Colonic mucosa (tissue), 4 donors: Measurements from ENCODE around the gene CACNA2D4. TPM values are rescaled to one million over a fixed set of nuclear protein-coding genes. Genes with fewer than 3 reads are reported as not detected.

Experiments
- DNase-seq: peaks from one replicate; pipeline ENCODE4 v3.0.0-alpha.2; 2020
- H3K27ac ChIP-seq: fragments of 200-600 bp; one replicate; pipeline ENCODE4 v1.8.0; 2021
- H3K27me3 ChIP-seq: fragments of 200-600 bp; one replicate; pipeline ENCODE4 v1.8.0; 2021
- H3K36me3 ChIP-seq: fragments of 200-600 bp; one replicate; pipeline ENCODE4 v1.8.0; 2021
- H3K4me1 ChIP-seq: fragments of 200-600 bp; one replicate; pipeline ENCODE4 v1.8.0; 2021; ENCODE audit warnings: mild to moderate bottlenecking
- H3K4me3 ChIP-seq: fragments of 200-600 bp; one replicate; pipeline ENCODE4 v1.8.0; 2021
- H3K9ac ChIP-seq, 2 donors: one replicate each; pipeline ENCODE4 v1.7.0; 2013; ENCODE audit warnings: control low read depth in 2 of 2, low read depth in 2 of 2, low read length in 2 of 2
- H3K9me3 ChIP-seq: fragments of 200-600 bp; one replicate; pipeline ENCODE4 v1.8.0; 2021
- intact Hi-C: fragments of 100-400 bp; cut with DNase I; formaldehyde crosslinking; loops from one replicate; pipeline ENCODE4 v1.14.1; 2022
- total RNA-seq, 2 donors: library from RNA; stranded (reverse); fragmentation: NEBNext Ultra II Directional in 1 of 2; extraction: Animal tissue kit (Norgen Biotek cat#: 25700) in 1 of 2; gene quantifications; one replicate each; pipeline ENCODE4 v1.2.1, GENCODE V29; 2021
- TF ChIP-seq, protein P1 (sequence below): fragments of 200-600 bp; IDR thresholded peaks from one replicate; pipeline ENCODE4 v1.8.0; 2022; ENCODE audit warnings: antibody characterized with exemption, mild to moderate bottlenecking
- donor health status: healthy.
- donor health status: DM: no; HTN: no; CAD: no.
- donor health status: DM: no; HTN: no; CAD: no.

Gene CACNA2D4
- total RNA-seq, 2 donors from 2014 or later = 3.3 to 3.7 TPM

DNA sequence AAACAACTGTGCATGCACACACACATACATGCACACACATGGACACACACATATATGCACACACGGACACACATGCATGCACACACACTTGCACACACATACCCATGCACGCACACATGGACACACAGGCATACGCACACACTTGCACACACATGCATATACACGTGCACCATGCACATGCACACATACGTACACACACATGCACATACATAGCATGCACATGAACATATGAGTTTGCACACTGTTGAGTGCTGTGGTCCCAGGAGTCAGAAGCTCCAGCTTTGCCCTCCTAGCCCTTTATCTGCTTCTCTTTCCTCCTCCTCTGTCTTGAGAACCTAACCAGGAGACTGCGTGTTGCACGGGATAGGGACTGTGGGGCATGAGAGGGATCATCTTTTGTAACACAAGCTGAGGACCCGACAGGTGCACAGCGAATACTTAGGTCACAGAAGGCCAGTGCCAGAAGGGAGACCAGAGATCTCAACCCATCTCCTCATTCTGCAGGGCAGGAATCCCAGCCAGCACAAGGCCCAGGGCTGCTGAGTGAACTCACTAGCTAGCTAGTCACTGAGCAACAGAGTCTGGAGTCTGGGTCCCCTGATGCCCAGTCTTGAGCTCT, 101.6 kb downstream of the CACNA2D4 start:
- intact Hi-C loops = no loop called here
- Histone ChIP-seq H3K4me1 (no peaks in the 10 kb centered on the region), H3K27me3 (peaks cover 19% of the 10 kb centered on the region), H3K9ac (no peak overlapping the region), H3K27ac (no peak overlapping the region), H3K36me3 (no peaks in the 10 kb centered on the region), H3K4me3 (no peak overlapping the region), H3K9me3 (no peaks in the 10 kb centered on the region)
- no peak for DNase-seq
- TF ChIP-seq, protein P1, sequence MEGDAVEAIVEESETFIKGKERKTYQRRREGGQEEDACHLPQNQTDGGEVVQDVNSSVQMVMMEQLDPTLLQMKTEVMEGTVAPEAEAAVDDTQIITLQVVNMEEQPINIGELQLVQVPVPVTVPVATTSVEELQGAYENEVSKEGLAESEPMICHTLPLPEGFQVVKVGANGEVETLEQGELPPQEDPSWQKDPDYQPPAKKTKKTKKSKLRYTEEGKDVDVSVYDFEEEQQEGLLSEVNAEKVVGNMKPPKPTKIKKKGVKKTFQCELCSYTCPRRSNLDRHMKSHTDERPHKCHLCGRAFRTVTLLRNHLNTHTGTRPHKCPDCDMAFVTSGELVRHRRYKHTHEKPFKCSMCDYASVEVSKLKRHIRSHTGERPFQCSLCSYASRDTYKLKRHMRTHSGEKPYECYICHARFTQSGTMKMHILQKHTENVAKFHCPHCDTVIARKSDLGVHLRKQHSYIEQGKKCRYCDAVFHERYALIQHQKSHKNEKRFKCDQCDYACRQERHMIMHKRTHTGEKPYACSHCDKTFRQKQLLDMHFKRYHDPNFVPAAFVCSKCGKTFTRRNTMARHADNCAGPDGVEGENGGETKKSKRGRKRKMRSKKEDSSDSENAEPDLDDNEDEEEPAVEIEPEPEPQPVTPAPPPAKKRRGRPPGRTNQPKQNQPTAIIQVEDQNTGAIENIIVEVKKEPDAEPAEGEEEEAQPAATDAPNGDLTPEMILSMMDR = no peak

DNA sequence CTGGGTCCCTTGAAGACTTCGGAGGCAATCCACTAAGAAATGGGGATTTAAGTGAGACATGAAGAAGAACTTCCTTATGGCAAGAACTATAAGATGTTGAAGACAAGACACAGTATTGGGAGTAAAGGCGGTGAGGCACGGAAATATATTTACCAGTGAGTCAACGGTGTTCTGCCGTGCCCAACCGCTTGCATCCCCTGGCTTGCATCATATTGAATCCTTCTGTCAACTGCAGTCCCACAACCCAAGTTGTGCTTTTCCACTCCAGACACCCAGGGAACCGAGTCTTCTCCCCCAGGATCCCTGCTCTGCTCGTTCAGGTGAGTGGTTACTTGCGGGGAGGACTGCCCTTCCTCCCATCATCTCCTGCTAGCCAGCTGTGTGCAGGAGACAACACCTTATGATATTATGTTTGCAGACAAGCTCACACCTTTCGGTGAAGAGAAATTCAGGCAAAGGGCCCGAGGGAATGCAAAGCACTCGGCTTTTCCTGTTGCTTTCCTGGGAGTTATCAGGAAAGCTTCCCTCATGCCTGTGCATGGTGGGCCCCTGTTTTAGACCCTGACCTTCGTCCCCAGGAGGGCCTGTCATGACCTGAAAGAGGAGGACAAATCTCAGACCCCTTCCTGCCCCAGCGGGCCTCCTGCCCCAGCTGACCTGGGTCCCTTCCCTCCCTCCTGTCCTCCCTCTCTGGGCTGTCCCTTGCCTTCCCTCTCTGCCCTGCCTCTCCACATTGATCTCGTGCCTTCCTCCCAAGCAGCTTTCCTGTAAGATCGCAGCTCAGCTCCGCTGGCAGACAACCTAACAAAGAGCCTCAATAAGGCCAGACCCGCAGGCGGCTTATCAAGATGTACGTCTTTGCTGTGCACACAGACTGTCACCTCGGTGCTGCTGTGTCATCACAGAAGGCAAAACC, 102.4 kb downstream of the CACNA2D4 start:
- Histone ChIP-seq H3K9me3 (no peaks in the 10 kb centered on the region), H3K27me3 (peaks cover 13% of the 10 kb centered on the region), H3K27ac (no peak overlapping the region), H3K4me1 (no peaks in the 10 kb centered on the region), H3K9ac (no peak overlapping the region), H3K4me3 (no peak overlapping the region), H3K36me3 (no peaks in the 10 kb centered on the region)
- TF ChIP-seq, protein P1 = no peak
- intact Hi-C loops = no loop called here
- no peak for DNase-seq

DNA sequence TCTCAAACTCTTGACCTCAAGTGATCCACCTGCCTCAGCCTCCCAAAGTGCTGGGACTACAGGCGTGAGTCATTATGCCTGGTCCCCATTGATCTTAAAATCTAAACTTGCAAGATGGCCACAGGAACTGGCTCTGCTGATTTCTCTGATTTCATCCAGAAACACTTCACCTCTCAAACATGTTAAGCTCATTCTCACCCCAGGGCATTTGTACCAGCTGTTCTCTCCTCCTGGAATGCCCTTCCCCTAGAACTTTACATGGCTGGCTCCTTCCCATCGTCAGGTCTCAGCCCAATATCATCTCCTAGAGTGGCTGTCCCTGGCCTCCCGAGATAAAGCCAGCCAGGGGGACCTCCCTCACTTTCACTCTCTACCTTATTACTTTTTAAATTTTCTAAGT, 103.3 kb downstream of the CACNA2D4 start:
- TF ChIP-seq, protein P1 = no peak
- Histone ChIP-seq H3K27ac (no peak overlapping the region), H3K36me3 (no peaks in the 10 kb centered on the region), H3K4me3 (no peak overlapping the region), H3K27me3 (peaks cover 7% of the 10 kb centered on the region), H3K4me1 (no peaks in the 10 kb centered on the region), H3K9ac (no peak overlapping the region), H3K9me3 (no peaks in the 10 kb centered on the region)
- DNase-seq = no peak
- intact Hi-C loops = no loop called here

DNA sequence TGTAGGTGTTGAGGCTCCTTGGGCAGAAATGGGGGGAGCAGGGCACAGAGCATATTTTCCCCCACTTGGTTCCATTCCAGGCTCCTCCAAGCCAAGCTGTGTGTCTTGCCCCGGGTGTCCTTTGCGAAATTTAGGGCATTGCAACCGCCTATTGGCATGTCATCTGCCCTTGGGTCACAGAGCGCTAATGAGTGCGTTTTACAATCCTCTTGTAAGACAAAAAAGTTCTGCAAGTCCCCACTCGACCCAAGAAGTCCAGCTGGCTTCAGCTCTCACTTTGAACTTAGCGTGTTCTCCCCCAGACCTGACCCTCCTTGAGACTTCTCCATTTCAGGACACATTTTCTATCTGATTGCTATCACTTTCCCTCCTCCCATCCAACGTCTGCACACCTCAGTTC, 104.2 kb downstream of the CACNA2D4 start:
- Histone ChIP-seq H3K4me3 (no peak overlapping the region), H3K27ac (no peak overlapping the region), H3K4me1 (no peaks in the 10 kb centered on the region), H3K36me3 (no peaks in the 10 kb centered on the region), H3K9ac (no peak overlapping the region), H3K27me3 (no peaks in the 10 kb centered on the region), H3K9me3 (no peaks in the 10 kb centered on the region)
- intact Hi-C loops = no loop called here
- DNase-seq = no peak
- TF ChIP-seq, protein P1 = no peak

DNA sequence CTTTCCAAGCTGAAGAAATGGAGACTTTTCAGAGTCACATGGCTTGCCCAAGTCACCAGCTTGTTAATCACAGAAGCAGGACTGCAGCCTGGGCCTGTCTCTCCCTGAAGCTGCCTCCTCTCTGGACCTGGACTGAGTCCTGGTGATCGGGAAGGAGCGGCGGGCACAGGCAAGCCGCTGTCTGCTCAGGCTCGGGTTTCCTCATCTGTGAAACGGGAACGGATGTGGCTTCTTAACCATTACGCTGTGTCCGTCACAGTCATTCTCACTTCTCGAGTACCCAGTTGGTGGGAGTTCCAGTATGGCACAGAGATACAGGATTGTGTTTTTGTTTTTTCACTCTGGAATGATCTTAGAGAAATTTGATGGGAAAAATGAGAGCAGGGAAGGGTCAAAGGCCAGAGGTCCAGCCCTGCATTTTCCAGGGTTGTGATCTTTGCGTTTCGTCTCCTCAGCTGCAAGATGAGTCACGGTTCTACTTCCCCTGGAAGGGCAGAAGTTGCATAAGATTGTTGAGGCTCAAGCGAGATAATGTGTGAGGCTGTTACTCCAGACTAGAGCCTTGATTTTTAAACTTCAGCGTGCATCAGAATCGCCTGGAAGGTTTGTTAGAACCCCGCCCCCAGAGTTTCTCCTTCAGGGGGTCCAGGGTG, 105.7 kb downstream of the CACNA2D4 start:
- Histone ChIP-seq H3K9me3 (no peaks in the 10 kb centered on the region), H3K36me3 (no peaks in the 10 kb centered on the region), H3K4me3 (no peak overlapping the region), H3K27me3 (no peaks in the 10 kb centered on the region), H3K27ac (peak overlapping the region; percentile 15), H3K9ac (no peak overlapping the region), H3K4me1 (no peaks in the 10 kb centered on the region)
- no peak for DNase-seq
- TF ChIP-seq, protein P1 = no peak
- intact Hi-C loops = no loop called here
